Tibial nerve (tissue), 4 donors: Measurements from ENCODE around the gene CNOT2. TPM values are rescaled to one million over a fixed set of nuclear protein-coding genes. Genes with fewer than 3 reads are reported as not detected.

ENCODE experiments used
- DNase-seq, 2 donors: peaks; one replicate each; pipeline ENCODE4 v3.0.0-alpha.2; 2019; ENCODE audit warnings: low spot score in 2 of 2
- H3K27ac ChIP-seq, 4 donors: fragments of 200-600 bp; sonication (generic) in 3 of 4; one replicate each; pipeline ENCODE4 v1.5.1; 2017 to 2019; ENCODE audit warnings: mild to moderate bottlenecking in 1 of 4
- H3K27me3 ChIP-seq, 2 donors: fragments of 200-600 bp; sonication (generic) in 1 of 2; one replicate each; pipeline versions ENCODE4 v1.5.1 to v1.6.0; 2017 to 2019
- H3K36me3 ChIP-seq, 3 donors: fragments of 200-600 bp; sonication (generic); one replicate each; pipeline ENCODE4 v1.5.1; 2018 to 2019
- H3K4me1 ChIP-seq, 4 donors: fragments of 200-600 bp; sonication (generic) in 3 of 4; one replicate each; pipeline ENCODE4 v1.5.1; 2017 to 2019
- H3K4me3 ChIP-seq, 4 donors: fragments of 200-600 bp; sonication (generic) in 3 of 4; one replicate each; pipeline ENCODE4 v1.5.1; 2017 to 2019; ENCODE audit warnings: mild to moderate bottlenecking in 1 of 4, moderate library complexity in 1 of 4
- H3K9me3 ChIP-seq, 4 donors: fragments of 200-600 bp; sonication (generic) in 3 of 4; one replicate each; pipeline ENCODE4 v1.5.1; 2017 to 2019
- EP300 ChIP-seq, 2 donors: sonication (generic); formaldehyde crosslinking; IDR thresholded peaks; one replicate each; pipeline ENCODE4 v1.6.1; 2017; ENCODE audit warnings: antibody characterized with exemption in 2 of 2, mild to moderate bottlenecking in 1 of 2
- POLR2A ChIP-seq, 2 donors: fragments of 450-650 bp; IDR thresholded peaks; one replicate each; pipeline ENCODE4 v1.6.1; 2017; ENCODE audit warnings: antibody characterized with exemption in 2 of 2, mild to moderate bottlenecking in 2 of 2, moderate library complexity in 2 of 2
- WGBS, 2 donors: methylation state at CpG; one replicate each; pipeline ENCODE4 v1.1.5; 2018; 5-methylcytosine and 5-hydroxymethylcytosine counted together
- total RNA-seq, 4 donors: library from RNA; depleted of rRNA; stranded (reverse); fragments of >200 nt; gene quantifications; one replicate each; pipeline ENCODE4 v1.1.0, GENCODE V29; 2016
- TF ChIP-seq, protein P1 (sequence below), 5 experiments: fragments of 200-600 bp in 3 of 5; fragments of 450-650 bp in 2 of 5; sonication (generic) in 3 of 5; IDR thresholded peaks; one replicate each; pipeline ENCODE4 v1.5.1; 2016 to 2019; ENCODE audit warnings: antibody characterized with exemption in 5 of 5, mild to moderate bottlenecking in 3 of 5, moderate library complexity in 2 of 5

CNOT2 gene
- total RNA-seq, 4 donors from 2014 or later: 80.6 to 164 (median 132) TPM

DNA sequence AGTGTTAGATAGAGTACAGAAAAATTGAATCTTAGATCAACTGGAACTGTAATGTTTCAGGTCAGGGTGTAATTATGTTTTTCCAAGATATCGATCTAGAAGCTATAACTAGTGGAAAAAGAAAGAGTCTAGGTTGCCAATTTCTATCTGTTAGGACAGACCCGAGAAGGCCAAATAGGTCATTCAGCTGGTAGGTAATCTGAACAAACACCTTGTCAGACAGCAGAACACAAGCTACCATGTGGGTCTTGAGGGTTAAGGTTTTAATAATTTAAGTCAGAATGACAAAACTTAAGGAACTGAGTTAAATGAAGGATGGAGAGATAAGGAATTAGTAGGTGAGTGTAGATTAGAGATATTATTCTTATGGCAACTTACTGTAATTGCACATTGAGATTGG, 78.0 kb downstream of the CNOT2 start:
- TF ChIP-seq POLR2A (IDR thresholded peaks at IDR 0.05) (no peak), EP300 (IDR thresholded peaks at IDR 0.05) (no peak)
- TF ChIP-seq, protein P1, sequence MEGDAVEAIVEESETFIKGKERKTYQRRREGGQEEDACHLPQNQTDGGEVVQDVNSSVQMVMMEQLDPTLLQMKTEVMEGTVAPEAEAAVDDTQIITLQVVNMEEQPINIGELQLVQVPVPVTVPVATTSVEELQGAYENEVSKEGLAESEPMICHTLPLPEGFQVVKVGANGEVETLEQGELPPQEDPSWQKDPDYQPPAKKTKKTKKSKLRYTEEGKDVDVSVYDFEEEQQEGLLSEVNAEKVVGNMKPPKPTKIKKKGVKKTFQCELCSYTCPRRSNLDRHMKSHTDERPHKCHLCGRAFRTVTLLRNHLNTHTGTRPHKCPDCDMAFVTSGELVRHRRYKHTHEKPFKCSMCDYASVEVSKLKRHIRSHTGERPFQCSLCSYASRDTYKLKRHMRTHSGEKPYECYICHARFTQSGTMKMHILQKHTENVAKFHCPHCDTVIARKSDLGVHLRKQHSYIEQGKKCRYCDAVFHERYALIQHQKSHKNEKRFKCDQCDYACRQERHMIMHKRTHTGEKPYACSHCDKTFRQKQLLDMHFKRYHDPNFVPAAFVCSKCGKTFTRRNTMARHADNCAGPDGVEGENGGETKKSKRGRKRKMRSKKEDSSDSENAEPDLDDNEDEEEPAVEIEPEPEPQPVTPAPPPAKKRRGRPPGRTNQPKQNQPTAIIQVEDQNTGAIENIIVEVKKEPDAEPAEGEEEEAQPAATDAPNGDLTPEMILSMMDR (IDR thresholded peaks at IDR 0.05): no peak
- Histone ChIP-seq H3K27ac (no peak overlapping the region), H3K36me3 (no peaks in the 10 kb centered on the region), H3K9me3 (no peaks in the 10 kb centered on the region), H3K4me3 (no peak overlapping the region), H3K27me3 (no peaks in the 10 kb centered on the region), H3K4me1 (peaks cover 0 to 10% (median 0%) of the 10 kb centered on the region in 4 donors)
- DNase-seq: no peak
- 87 to 92% methylated on average over 2 of the region's 2 CpGs for WGBS, 2 donors

DNA sequence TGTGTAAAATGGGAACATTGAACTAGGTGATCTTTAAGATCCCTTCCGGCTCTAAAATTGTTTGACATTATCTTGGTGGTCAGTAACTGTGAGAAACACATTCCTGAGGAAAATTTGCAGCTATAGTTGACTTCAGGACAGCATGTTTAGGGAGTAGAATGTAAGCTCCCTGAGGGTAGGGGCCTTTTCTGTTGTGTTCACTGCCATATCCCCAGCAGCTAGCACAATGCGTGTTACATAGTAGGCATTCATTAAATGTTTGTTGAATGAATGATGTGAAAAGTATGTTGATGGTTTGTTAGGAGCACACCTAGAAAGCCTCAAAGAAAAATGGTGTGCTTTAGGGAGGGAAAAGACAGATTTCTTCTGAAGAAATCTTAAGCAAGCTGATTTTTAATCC, 84.3 kb downstream of the CNOT2 start:
- Histone ChIP-seq H3K4me1 (no peaks in the 10 kb centered on the region), H3K27me3 (no peaks in the 10 kb centered on the region), H3K4me3 (no peak overlapping the region), H3K9me3 (no peaks in the 10 kb centered on the region), H3K36me3 (peaks cover 0 to 6% (median 0%) of the 10 kb centered on the region in 3 donors), H3K27ac (no peak overlapping the region)
- DNase-seq: no peak
- TF ChIP-seq EP300 (IDR thresholded peaks at IDR 0.05) (no peak), POLR2A (IDR thresholded peaks at IDR 0.05) (no peak)
- TF ChIP-seq, protein P1 (IDR thresholded peaks at IDR 0.05): no peak
- WGBS, 2 donors: 95 to 100% methylated on average over 2 of the region's 2 CpGs

DNA sequence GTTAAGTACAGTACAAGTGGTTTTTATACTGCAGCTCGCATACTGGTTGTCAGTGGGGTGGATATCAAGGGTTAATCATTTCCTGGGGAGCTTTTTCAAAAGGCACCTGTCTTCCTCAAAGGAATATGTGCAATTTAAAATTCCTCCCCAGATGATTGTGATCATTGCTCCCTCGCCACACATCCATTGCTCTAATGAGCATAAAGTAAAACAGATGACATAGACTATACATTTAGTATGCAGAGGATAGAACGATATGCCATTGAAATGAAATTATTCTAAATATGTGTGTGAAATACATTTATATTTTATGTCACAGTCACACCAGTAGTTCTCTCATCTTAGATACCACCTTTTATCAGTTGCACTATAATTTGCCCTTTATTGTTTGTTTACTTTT, 86.5 kb downstream of the CNOT2 start:
- peaks cover 0 to 7% (median 0%) of the 10 kb centered on the region in 3 donors for H3K36me3 ChIP-seq
- DNase-seq: no peak
- 89 to 96% methylated on average over 3 of the region's 3 CpGs for WGBS, 2 donors
- H3K27ac ChIP-seq: no peak overlapping the region
- no peak for TF ChIP-seq EP300 (IDR thresholded peaks at IDR 0.05)
- TF ChIP-seq POLR2A (IDR thresholded peaks at IDR 0.05): no peak
- TF ChIP-seq, protein P1 (IDR thresholded peaks at IDR 0.05): no peak
- no peaks in the 10 kb centered on the region for H3K27me3 ChIP-seq
- H3K9me3 ChIP-seq: no peaks in the 10 kb centered on the region
- H3K4me1 ChIP-seq: no peaks in the 10 kb centered on the region
- H3K4me3 ChIP-seq: no peak overlapping the region

DNA sequence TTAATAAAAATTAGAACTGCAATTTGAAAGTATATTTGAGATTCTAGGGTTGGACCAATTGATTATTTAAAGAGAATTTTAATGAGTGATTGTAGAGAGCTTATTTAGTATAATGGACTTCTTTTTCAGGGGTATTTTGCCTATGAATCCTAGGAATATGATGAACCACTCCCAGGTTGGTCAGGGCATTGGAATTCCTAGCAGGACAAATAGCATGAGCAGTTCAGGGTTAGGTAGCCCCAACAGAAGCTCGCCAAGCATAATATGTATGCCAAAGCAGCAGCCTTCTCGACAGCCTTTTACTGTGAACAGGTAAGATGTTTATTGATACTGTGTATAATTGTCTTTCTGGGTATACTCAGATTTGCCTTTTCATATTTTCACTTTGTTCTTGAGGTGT, 86.9 kb downstream of the CNOT2 start:
- H3K9me3 ChIP-seq: no peaks in the 10 kb centered on the region
- H3K36me3 ChIP-seq: peaks cover 0 to 11% (median 0%) of the 10 kb centered on the region in 3 donors
- 93 to 94% methylated on average over 2 of the region's 2 CpGs for WGBS, 2 donors
- H3K4me3 ChIP-seq: no peak overlapping the region
- no peak for DNase-seq
- TF ChIP-seq POLR2A (IDR thresholded peaks at IDR 0.05): no peak
- TF ChIP-seq EP300 (IDR thresholded peaks at IDR 0.05): no peak
- TF ChIP-seq, protein P1 (IDR thresholded peaks at IDR 0.05): no peak
- H3K27ac ChIP-seq: no peak overlapping the region
- no peaks in the 10 kb centered on the region for H3K27me3 ChIP-seq
- no peaks in the 10 kb centered on the region for H3K4me1 ChIP-seq

DNA sequence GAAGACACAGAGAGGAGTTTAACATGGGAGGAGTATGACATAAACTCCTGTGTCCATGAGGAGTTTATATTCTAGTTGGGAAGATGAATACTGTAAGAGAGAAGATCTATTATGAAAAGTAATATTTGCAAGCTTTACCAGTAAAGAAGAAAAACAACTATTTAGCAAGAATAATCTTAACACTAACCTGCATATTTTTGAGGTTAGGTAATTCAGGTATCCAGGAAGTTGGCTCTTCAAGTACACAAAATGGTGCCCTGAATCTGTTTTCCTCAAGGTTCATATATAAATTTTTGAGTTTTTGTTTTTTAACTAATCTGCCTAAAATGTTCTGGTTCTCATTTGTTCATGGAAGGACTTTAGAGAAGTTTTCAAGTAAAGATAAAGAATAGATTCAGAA, 89.0 kb downstream of the CNOT2 start:
- Histone ChIP-seq H3K9me3 (no peaks in the 10 kb centered on the region), H3K4me1 (no peaks in the 10 kb centered on the region), H3K27ac (no peak overlapping the region), H3K27me3 (no peaks in the 10 kb centered on the region), H3K36me3 (peaks cover 0 to 32% (median 0%) of the 10 kb centered on the region in 3 donors), H3K4me3 (no peak overlapping the region)
- no peak for TF ChIP-seq EP300 (IDR thresholded peaks at IDR 0.05)
- TF ChIP-seq, protein P1 (IDR thresholded peaks at IDR 0.05): no peak
- TF ChIP-seq POLR2A (IDR thresholded peaks at IDR 0.05): no peak
- DNase-seq: no peak
